Stimulated activated CD4-positive, alpha-beta T cell treated with anti-CD3 and anti-CD28 coated beads, Interleukin-1b, Interleukin-23, amount 100 ng/mL, for 1 hour (primary cell): ENCODE results near the gene KLK14.

Experiments
- DNase-seq, 2 donors: peaks; one replicate each; pipeline ENCODE4 v3.0.0-alpha.2; 2020; ENCODE audit warnings: low read depth in 2 of 2

Gene KLK14

DNA sequence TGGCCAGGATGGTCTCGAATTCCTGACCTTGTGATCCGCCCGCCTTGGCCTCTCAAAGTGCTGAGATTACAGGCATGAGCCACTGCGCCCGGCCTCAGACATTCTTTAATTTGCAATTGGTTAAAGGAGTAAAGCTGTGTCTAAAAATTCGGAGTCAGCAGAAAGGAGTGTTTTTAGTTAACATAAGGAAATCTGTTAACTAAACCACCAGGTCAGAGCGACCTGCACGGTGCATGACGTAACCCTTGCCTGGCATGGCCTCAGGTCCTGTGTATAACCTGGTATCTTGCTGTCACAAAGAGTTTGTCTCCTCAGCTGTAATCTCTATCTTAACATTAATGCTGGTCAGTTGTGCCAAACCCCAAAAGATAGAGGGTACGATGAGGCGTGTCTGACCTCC lies 38.4 kb downstream of the KLK14 start:
- no peak for DNase-seq

DNA sequence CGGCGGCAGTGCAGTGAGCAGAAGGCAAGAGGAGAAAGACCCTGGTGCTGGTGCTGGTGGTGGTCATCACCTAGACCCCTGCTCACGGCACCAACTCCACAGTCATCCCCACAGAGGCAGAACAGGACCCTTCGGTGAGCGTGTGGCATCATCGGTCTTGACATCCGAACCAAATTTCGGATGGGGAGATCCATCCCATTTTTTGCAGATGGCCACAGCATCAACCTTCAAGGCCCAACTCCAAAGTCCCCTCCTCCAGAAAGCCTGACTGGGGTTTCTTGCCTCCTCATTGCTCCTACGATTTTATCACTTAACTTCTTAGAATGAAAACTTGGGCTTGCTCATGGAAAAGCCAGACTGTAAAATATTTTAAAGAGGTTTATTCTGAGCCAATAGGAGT lies 39.2 kb downstream of the KLK14 start:
- DNase-seq, result no peak

DNA sequence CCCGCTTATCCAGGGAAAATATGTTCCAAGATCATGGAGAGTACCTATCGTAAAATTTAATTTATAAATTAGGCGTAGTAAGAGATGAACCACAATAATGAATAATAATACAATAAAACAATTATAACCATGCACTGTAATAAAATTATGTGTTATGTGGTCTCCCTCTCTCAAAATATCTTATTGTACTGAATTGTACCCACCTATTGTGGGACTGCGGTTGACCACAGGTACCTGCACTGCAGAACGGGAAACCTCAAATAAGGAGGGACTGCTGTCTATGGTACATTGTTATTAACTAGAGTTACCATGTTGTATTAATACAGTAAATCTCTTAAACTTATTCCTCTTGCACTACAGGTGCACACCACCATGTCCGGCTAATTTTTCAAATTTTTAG lies 42.5 kb downstream of the KLK14 start:
- DNase-seq, result no peak

DNA sequence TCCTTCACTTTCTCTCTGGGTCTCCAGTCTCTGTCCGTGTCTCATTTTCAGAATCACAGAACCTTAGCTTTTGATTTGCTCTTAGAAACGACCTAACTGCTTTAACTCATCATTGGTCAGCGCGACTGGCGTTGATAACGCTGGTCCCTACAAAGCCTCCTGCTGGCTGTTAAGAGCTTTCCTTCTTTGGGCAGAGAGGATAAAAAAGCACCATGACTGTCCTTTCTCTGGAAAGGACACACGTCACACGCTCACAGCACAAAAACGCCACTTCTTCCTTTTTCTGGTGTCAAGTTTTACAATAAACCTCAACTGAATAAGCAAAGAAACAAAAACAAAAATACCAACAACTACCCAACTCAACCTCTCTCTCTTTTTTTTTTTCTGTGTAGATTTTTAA lies 46.2 kb downstream of the KLK14 start:
- DNase-seq, result no peak

DNA sequence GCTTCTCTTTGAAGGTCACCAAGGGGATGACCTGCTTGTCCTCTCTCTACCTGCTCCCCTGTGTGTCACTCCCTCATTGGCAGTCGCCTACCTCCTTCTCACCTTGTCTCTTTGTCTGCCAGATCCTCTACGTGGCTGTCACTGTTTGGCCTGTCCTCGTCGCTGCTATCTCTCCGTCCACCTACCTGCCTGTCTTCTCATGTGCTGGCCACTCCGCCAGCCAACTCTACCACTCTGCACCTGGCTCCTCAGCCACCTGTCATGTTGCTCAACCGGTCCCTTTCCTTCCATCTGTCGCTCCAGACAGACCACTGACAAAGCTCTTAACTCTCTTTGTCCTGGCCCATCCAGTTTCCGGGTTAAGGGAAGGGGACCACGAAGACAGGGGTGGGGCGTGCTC lies 48.0 kb downstream of the KLK14 start, which contains the start of gene KLK12:
TSS of gene KLK12 (minus strand) at position 299 of the 400 bp plus-strand sequence. CDS start 381 bp downstream, outside the sequence.
- DNase-seq, result no peak

DNA sequence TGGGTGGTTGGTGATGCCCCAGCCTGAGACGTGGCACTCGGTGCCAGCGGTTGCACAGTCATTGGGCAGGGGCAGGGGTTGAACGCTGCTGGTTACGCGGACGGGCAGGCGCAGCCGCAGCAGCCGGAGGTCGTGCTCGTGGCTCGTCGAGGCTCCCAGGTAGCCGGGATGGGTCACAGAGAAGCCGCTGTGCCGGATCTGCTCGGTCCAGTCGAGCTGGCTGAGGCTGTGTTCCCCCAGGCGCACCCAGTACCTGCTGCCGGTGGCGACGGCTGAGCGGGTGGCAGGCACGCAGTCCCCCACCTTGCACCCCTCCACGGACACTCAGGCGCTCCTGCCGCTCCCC lies 50.8 kb downstream of the KLK14 start:
- DNase-seq, result no peak

DNA sequence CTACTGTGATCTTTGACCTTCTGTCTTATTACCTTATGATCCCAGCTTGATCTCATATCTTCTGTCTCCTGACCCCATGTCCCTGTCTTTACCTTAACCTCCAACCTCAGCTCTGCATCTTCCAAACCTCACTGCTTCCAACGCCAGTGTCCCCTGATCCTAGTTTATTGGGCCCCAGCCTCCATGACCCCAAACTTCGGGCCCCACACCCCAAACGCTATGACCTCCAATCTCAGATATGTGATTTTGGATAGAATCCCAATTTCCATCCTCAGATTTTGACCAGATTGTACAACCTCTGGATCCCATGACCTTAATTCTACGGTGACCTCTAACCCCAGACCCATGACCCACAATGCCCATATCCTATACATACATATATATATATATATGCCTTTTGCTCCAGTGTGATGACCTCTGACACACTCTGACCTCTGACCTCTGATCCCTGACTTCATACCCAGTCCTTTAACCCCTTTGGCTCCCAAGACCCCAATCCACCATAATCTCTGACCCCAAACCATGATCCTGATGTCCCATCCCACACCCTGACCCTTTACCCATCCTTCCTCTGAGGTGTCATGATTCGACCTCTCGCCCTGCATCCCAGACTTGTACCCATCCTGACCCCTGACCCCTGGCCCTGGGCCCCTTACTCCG lies 51.3 kb downstream of the KLK14 start:
- DNase-seq, result no peak

DNA sequence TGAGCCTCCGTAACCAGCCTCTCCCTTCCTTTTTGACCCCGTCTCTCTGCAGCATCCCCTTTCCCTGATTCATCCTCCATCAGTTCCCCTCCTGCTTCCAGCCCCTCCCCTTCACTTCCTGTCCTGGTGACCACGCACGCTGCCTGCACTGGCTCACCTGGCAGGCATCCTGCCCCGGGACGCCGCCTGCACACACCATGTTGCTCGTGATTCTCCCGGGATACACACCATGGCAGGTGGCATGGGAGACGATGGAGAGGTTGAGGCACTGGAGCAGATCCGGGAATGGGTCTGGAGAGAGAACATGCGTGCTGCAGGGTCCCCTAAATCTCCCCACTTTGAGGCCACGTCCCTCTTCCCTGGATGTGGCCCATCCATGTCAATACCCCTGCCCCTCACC lies 52.1 kb downstream of the KLK14 start:
- DNase-seq, result no peak

DNA sequence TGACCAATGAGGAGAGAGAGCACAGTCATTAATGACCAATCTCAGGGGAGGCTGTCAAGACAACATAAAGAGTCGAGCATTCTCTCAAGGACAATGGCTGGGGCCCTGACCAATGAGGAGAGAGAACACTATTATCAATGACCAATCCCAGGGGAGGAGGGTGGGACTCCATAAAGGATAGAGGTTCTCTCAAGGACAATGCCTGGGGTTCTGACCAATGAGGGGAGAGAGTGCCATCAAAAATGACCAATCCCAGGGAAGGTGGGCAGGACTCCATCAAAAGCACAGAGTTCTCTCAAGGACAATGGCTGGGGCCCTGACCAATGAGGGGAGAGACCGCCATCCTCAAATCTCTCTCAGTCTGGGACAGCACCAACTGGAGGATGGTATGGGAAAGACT lies 53.0 kb downstream of the KLK14 start:
- no peak for DNase-seq
